ENCODE measurements around the gene MIGA2.
A peak's percentile ranks its signal among the peaks of the same experiment; 100 is the strongest.

Gene MIGA2

GRCh38 chr9:129010267-129010975, 26.0 kb upstream of the MIGA2 start:
- DNase-seq (ENCODE audit: low read depth in 2 of 3, low spot score in 2 of 3) = no peak

- DNase-seq (ENCODE audit: low read depth in 2 of 3, low spot score in 2 of 3) = no peak
Measured at GRCh38 chr9:129011170-129011569, 25.3 kb upstream of the MIGA2 start.

- no peak for DNase-seq (ENCODE audit: low read depth in 2 of 3, low spot score in 2 of 3)
Measured at GRCh38 chr9:129011761-129012181, 24.7 kb upstream of the MIGA2 start.

GRCh38 chr9:129012343-129012742, 24.1 kb upstream of the MIGA2 start:
- DNase-seq (ENCODE audit: low read depth in 2 of 3, low spot score in 2 of 3) = no peak

- DNase-seq (ENCODE audit: low read depth in 2 of 3, low spot score in 2 of 3) = no peak
Measured at GRCh38 chr9:129012893-129013448, 23.5 kb upstream of the MIGA2 start.

- no peak for DNase-seq (ENCODE audit: low read depth in 2 of 3, low spot score in 2 of 3)
Measured at GRCh38 chr9:129013674-129014073, 22.8 kb upstream of the MIGA2 start.

GRCh38 chr9:129014124-129014523, 22.3 kb upstream of the MIGA2 start:
- no peak for DNase-seq (ENCODE audit: low read depth in 2 of 3, low spot score in 2 of 3)

- no peak for DNase-seq (ENCODE audit: low read depth in 2 of 3, low spot score in 2 of 3)
Measured at GRCh38 chr9:129014608-129015007, 21.8 kb upstream of the MIGA2 start.

GRCh38 chr9:129021091-129021490, 15.3 kb upstream of the MIGA2 start:
- DNase-seq (ENCODE audit: low read depth in 2 of 3, low spot score in 2 of 3) = no peak

GRCh38 chr9:129022037-129022436, 14.4 kb upstream of the MIGA2 start:
- DNase-seq (ENCODE audit: low read depth in 2 of 3, low spot score in 2 of 3) = no peak

GRCh38 chr9:129023036-129023907, 13.2 kb upstream of the MIGA2 start:
- no peak for DNase-seq (ENCODE audit: low read depth in 2 of 3, low spot score in 2 of 3)

GRCh38 chr9:129023908-129024233, 12.6 kb upstream of the MIGA2 start:
- DNase-seq (ENCODE audit: low read depth in 2 of 3, low spot score in 2 of 3) = no peak

- no peak for DNase-seq (ENCODE audit: low read depth in 2 of 3, low spot score in 2 of 3)
Measured at GRCh38 chr9:129026442-129027223, 9.8 kb upstream of the MIGA2 start.

- DNase-seq (ENCODE audit: low read depth in 2 of 3, low spot score in 2 of 3) = no peak
Measured at GRCh38 chr9:129027224-129027684, 9.2 kb upstream of the MIGA2 start.

GRCh38 chr9:129027685-129028191, 8.7 kb upstream of the MIGA2 start:
- DNase-seq (ENCODE audit: low read depth in 2 of 3, low spot score in 2 of 3) = peak in 1 of 3 experiments; percentile 54

- peak; percentile 90 to 98 (median 98) for DNase-seq (ENCODE audit: low read depth in 2 of 3, low spot score in 2 of 3)
Measured at GRCh38 chr9:129028192-129028966, 8.0 kb upstream of the MIGA2 start, which contains the start of gene SH3GLB2. Gene SH3GLB2, minus strand, starts transcription at chr9:129028331. Its CDS starts 177 bp downstream, at chr9:129028154.

GRCh38 chr9:129030191-129030590, 6.2 kb upstream of the MIGA2 start:
- DNase-seq (ENCODE audit: low read depth in 2 of 3, low spot score in 2 of 3) = no peak

- no peak for DNase-seq (ENCODE audit: low read depth in 2 of 3, low spot score in 2 of 3)
Measured at GRCh38 chr9:129031514-129031913, 4.9 kb upstream of the MIGA2 start.

- DNase-seq (ENCODE audit: low read depth in 2 of 3, low spot score in 2 of 3) = no peak
Measured at GRCh38 chr9:129032541-129033159, 3.8 kb upstream of the MIGA2 start.

- no peak for DNase-seq (ENCODE audit: low read depth in 2 of 3, low spot score in 2 of 3)
Measured at GRCh38 chr9:129033216-129033615, 3.2 kb upstream of the MIGA2 start.

All from activated CD8-positive, alpha-beta memory T cell treated with anti-CD3 and anti-CD28 coated beads for 48 hours (primary cell).